Duodenal mucosa (tissue), 2 donors: Measurements from ENCODE around the gene NBPF12.
"Not testable (repeated sequence)": the region's sequence is repeated elsewhere in the genome, so short reads cannot be mapped to it uniquely, and the experiment has no call there.

Experiments
- H3K27ac ChIP-seq: one replicate; pipeline ENCODE4 v1.7.0; 2013; ENCODE audit warnings: low read depth, low read length
- H3K27me3 ChIP-seq, 2 donors: one replicate each; pipeline ENCODE4 v1.7.0; 2013; ENCODE audit warnings: low read length in 2 of 2, control low read depth in 1 of 2; ENCODE audit not compliant: insufficient read depth in 2 of 2, control insufficient read depth in 1 of 2
- H3K36me3 ChIP-seq, 2 donors: one replicate each; pipeline ENCODE4 v1.7.0; 2013; ENCODE audit warnings: low read length in 2 of 2, control low read depth in 1 of 2; ENCODE audit not compliant: insufficient read depth in 2 of 2, control insufficient read depth in 1 of 2
- H3K4me1 ChIP-seq, 2 donors: one replicate each; pipeline ENCODE4 v1.7.0; 2013; ENCODE audit warnings: low read length in 2 of 2, control low read depth in 1 of 2; ENCODE audit not compliant: insufficient read depth in 2 of 2, control insufficient read depth in 1 of 2
- H3K4me3 ChIP-seq, 2 donors: one replicate each; pipeline ENCODE4 v1.7.0; 2013; ENCODE audit warnings: low read length in 2 of 2, low read depth in 1 of 2
- H3K9ac ChIP-seq, 2 donors: one replicate each; pipeline ENCODE4 v1.7.0; 2013; ENCODE audit warnings: low read length in 2 of 2, low read depth in 1 of 2
- H3K9me3 ChIP-seq, 2 donors: one replicate each; pipeline ENCODE4 v1.7.0; 2013; ENCODE audit warnings: low read length in 2 of 2, control low read depth in 1 of 2; ENCODE audit not compliant: control insufficient read depth in 1 of 2

The NBPF12 gene, protein sequence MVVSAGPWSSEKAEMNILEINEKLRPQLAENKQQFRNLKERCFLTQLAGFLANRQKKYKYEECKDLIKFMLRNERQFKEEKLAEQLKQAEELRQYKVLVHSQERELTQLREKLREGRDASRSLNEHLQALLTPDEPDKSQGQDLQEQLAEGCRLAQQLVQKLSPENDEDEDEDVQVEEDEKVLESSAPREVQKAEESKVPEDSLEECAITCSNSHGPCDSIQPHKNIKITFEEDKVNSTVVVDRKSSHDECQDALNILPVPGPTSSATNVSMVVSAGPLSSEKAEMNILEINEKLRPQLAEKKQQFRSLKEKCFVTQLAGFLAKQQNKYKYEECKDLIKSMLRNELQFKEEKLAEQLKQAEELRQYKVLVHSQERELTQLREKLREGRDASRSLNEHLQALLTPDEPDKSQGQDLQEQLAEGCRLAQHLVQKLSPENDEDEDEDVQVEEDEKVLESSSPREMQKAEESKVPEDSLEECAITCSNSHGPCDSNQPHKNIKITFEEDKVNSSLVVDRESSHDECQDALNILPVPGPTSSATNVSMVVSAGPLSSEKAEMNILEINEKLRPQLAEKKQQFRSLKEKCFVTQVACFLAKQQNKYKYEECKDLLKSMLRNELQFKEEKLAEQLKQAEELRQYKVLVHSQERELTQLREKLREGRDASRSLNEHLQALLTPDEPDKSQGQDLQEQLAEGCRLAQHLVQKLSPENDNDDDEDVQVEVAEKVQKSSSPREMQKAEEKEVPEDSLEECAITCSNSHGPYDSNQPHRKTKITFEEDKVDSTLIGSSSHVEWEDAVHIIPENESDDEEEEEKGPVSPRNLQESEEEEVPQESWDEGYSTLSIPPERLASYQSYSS (N-terminal part only)

DNA sequence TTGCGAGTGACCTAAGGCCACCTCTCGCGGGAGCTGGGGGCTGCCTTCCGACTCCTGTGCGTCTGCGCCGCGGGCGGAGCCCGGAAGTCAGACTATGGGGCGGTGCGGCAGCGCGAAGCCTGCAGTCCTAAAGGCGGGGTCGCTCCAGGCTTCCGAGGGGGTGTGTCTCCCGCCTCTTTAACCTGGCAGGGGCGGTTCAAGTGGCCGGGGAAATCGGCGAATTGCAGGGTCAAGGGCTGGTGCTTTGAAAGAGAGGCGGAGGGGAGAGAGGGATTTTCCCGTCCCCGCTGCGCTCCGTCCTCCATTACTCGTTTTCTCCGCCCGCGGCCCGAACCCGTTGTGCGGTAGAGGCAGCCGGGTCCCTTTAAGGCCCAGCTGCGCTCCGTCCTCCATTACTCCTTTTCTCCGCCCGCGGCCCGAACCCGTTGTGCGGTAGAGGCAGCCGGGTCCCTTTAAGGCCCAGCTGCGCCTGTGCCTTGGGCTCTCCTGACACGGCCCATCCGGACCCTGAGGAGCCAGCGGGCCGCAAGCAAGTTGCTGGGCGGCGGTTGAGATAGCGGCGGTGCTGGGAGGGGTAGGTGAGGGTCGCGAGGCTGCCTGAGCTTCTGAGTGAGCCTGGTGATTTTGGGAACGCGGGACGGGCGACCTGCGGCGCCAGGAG lies at the start of gene NBPF12:
Gene NBPF12 (plus strand): TSS at position 83 of the 661 bp plus-strand sequence. CDS start 21,820 bp downstream, outside the sequence.
- Histone ChIP-seq H3K27ac (peak within 1 kb of the TSS; percentile 70), H3K4me3 (peak within 1 kb of the TSS; percentile 67 to 72), H3K9ac (peak within 1 kb of the TSS; percentile 39 to 47)
- not testable (repeated sequence) for H3K4me1 ChIP-seq, H3K9me3 ChIP-seq, H3K27me3 ChIP-seq, H3K36me3 ChIP-seq

- H3K27ac ChIP-seq, H3K9me3 ChIP-seq, H3K4me3 ChIP-seq, H3K36me3 ChIP-seq, H3K4me1 ChIP-seq, H3K9ac ChIP-seq, H3K27me3 ChIP-seq: not testable (repeated sequence)
Measured at GRCh38 chr1:146891355-146891754, 46.8 kb upstream of the NBPF12 start.

DNA sequence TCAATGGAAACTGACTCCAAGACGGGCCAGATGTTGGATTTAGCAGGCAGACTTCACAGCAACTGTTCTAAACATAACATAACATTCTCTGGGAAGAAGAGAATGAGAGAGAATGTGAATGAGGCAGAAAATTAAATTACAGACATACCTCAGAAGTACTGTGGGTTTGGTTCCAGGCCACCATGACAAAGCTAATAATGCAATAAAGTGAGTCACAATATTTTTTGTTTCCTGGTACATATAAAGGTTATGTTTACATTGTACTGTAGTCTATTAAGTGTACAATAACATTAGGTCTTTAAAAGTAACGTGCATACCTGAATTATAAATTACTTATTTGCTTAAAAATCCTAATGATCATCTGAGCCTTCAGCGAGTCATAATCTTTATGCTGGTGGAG lies 45.8 kb upstream of the NBPF12 start:
- not testable (repeated sequence) for H3K4me1 ChIP-seq, H3K27me3 ChIP-seq, H3K36me3 ChIP-seq, H3K9ac ChIP-seq, H3K4me3 ChIP-seq, H3K27ac ChIP-seq, H3K9me3 ChIP-seq

- H3K9me3 ChIP-seq, H3K27ac ChIP-seq, H3K4me1 ChIP-seq, H3K36me3 ChIP-seq, H3K27me3 ChIP-seq, H3K9ac ChIP-seq, H3K4me3 ChIP-seq: not testable (repeated sequence)
Measured at GRCh38 chr1:146907565-146908261, 30.4 kb upstream of the NBPF12 start.

DNA sequence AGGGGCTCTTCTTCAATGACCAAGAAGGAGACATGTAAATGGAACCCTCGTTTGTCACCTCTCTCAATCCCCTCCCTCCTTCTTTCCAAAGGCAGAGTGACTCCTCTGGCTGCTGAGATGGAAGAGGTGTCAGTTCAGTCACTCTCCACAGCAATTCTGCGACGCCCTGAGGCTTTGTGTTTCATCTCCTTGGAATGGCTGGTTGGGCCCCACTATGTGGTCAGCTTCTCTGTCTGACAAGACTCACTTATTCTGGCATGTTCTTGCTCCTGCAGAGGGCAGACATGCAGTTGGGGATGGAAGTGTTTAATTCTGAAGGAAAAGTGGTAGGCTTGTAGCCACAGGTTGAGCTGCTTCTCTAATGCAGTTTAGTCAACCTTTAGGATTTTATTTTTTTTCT lies 25.1 kb upstream of the NBPF12 start:
- H3K36me3 ChIP-seq, H3K9ac ChIP-seq, H3K9me3 ChIP-seq, H3K4me1 ChIP-seq, H3K4me3 ChIP-seq, H3K27ac ChIP-seq, H3K27me3 ChIP-seq: not testable (repeated sequence)

DNA sequence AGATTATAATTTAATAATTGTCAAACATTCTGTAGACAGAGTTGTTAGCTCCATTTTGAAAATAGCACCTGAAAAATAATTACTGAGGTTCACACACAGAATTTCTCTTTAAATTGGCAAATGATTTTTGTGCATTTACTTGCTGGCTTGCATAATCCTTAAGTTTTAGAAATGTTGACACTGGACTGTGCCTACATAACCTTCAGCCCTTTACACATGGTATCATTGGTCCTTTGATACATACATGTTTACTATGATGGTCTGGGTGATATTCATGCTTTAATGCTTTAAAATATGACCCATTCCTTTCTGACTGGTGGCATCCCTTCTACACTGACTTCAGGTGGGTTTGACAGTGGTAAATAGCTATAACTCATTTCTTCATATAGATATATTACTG lies 17.3 kb upstream of the NBPF12 start:
- not testable (repeated sequence) for H3K27me3 ChIP-seq, H3K4me1 ChIP-seq, H3K27ac ChIP-seq, H3K9me3 ChIP-seq, H3K36me3 ChIP-seq, H3K9ac ChIP-seq, H3K4me3 ChIP-seq

- not testable (repeated sequence) for H3K4me3 ChIP-seq, H3K27ac ChIP-seq, H3K27me3 ChIP-seq, H3K4me1 ChIP-seq, H3K36me3 ChIP-seq, H3K9me3 ChIP-seq, H3K9ac ChIP-seq
Measured at GRCh38 chr1:146922614-146923013, 15.5 kb upstream of the NBPF12 start.

- H3K4me1 ChIP-seq, H3K4me3 ChIP-seq, H3K36me3 ChIP-seq, H3K9me3 ChIP-seq, H3K27ac ChIP-seq, H3K9ac ChIP-seq, H3K27me3 ChIP-seq: not testable (repeated sequence)
Measured at GRCh38 chr1:146924106-146924505, 14.0 kb upstream of the NBPF12 start.

DNA sequence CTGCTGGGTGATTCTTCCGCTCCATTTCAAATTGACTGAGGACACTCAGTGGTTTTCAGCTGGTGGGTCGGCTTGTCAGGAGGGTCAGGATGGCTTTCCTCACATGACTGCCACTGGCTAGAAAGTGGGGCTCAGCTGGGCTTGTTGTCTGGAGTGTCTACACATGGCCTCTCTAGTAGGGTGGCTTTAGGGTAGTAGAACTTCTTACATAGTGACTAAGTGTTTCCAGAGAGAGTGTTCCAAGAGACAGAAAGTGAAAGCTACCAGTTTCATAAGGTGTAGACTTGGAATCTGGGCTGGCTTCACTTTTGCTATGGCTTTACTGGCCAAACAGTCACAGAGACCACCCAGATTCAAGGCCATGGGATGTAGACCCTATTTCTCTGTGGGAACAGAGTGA lies 11.7 kb upstream of the NBPF12 start:
- not testable (repeated sequence) for H3K27ac ChIP-seq, H3K9ac ChIP-seq, H3K4me3 ChIP-seq, H3K36me3 ChIP-seq, H3K9me3 ChIP-seq, H3K27me3 ChIP-seq, H3K4me1 ChIP-seq

DNA sequence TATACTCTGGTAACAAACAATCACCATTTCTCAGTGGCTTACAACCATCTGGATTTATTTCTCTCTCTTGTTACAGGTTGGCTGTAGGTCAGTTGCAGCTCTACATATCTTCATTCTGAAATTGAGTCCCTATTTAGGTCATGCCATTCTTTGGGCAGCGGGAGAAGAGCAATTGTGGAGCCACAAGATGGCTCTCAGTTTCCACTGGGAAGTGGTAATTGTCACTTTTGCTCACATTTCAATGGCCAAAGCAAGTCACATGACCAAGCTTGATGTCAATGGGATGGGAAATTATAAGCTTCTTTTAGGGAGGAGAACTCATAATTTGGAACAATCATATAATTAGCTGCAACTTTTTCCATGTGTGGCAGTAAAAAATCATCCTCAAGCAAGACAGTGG lies 7.9 kb upstream of the NBPF12 start:
- H3K4me1 ChIP-seq, H3K27ac ChIP-seq, H3K9me3 ChIP-seq, H3K36me3 ChIP-seq, H3K9ac ChIP-seq, H3K27me3 ChIP-seq, H3K4me3 ChIP-seq: not testable (repeated sequence)
